ENCODE measurements around the gene BLACAT1.

BLACAT1 gene

DNA sequence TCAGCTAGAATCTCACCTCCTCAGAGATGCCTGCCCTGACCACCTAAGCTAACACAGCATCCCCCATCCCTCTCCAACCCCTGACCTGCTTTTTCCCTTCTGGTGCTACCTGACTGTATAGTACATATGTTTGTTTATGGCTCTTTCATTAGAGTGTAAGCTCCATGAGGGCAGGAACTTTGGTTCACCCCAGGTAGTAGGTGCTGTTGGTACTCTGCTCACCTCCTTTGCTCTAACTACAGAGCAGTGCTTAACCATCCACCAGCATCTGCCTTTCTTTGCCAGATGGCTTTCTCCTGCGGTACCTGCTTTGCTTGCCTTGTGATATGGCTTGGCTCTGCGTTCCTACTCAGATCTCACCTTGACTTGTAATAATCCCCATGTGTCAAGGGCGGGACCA is 18.7 kb upstream of the BLACAT1 start:
- CTCF ChIA-PET: interaction anchor here (1.6 to 4.8 kb wide), 4 partner anchors 13 to 79 kb away, joined by 5 to 66 read pairs (median 10); no protein-coding TSS in a partner anchor
- DNase-seq (ENCODE audit: low read depth, low spot score): no peak
- TF ChIP-seq CTCF (IDR thresholded peaks at IDR 0.05; ENCODE audit: insufficient read depth, low read length, missing control alignments): no peak
- POLR2A ChIA-PET: no interaction called here
- H3K4me3 ChIP-seq (ENCODE audit: low read depth, low read length): no peak overlapping the region

DNA sequence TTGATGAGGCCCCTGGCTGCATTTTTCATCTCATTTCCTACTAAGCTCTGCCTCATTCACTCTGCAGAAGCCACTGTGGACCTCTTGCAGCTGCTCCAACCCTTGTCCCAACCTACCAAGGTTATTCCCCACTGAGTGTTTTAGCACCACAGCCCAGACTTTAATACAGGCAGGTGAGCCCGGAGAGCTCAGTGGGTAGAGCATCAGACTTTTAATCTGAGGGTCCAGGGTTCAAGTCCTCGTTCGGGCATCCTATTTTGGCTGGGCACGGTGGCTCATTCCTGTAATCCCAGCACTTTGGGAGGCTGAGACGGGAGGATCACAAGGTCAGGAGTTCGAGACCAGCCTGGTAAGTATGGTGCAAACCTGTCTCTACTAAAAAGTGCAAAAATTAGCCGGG is 18.1 kb upstream of the BLACAT1 start:
- no peak for DNase-seq (ENCODE audit: low read depth, low spot score)
- no peak for TF ChIP-seq CTCF (IDR thresholded peaks at IDR 0.05; ENCODE audit: insufficient read depth, low read length, missing control alignments)
- H3K4me3 ChIP-seq (ENCODE audit: low read depth, low read length): no peak overlapping the region
- CTCF ChIA-PET: interaction anchor here (2.8 to 4.8 kb wide), 2 partner anchors 13 to 50 kb away, joined by 12 to 66 read pairs; no protein-coding TSS in a partner anchor
- POLR2A ChIA-PET: no interaction called here

DNA sequence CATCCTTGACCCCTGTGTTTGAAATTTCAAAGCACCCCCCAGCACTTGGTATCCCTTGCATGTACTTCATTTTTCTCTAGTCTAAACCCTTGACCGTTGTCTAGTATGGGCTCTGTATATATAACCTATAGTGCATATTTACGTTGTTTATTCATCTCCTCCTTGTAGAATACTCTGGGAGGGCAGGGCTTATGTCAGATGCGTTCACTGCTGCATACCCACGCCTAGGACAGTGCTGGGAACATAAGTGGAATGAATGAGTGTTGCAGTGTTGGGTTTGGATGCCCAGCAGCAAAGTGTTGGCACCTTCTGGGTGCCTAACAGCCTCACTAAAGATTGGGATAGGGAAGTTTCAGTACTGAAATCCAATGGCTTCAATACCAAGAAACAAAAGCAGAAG is 17.6 kb upstream of the BLACAT1 start:
- no peak for TF ChIP-seq CTCF (IDR thresholded peaks at IDR 0.05; ENCODE audit: insufficient read depth, low read length, missing control alignments)
- no peak for DNase-seq (ENCODE audit: low read depth, low spot score)
- POLR2A ChIA-PET: no interaction called here
- CTCF ChIA-PET: interaction anchor here (2.8 to 4.8 kb wide), 2 partner anchors 14 to 51 kb away, joined by 12 to 66 read pairs; no protein-coding TSS in a partner anchor
- H3K4me3 ChIP-seq (ENCODE audit: low read depth, low read length): no peak overlapping the region

DNA sequence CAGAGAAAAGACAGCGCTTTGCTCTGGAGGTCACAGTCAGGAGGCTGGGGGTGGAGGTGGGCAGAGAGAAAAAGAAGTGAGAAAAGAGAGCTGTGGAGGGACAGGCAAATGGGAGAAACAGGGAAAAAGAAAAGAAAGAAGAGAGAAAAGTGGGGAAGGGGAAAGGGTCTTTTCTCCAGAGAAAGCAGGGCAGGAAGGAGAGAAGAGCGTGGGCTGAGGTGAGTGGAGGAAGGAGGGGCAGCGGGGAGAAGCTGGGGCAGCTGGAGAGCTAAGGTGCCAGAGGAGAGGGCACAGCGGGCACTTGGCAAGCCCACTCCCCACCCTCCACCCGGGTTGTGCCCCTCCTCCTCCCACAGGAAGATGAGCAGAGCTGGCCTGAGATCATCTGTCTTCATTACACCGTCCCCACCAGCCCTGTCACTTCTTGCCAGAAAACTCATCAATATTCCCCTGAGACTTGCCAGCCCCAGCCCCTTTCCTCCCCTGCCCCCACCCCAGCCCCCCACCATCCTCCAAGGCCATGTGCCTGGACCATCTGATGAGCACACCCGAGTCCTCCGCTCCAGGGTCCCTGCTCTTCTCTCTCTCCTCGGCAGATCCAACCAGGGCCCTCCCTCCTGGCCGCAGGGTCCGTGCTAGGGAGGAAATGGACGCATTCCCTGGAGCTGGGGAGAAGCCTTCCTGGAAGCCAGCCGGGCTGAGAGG is 17.0 kb upstream of the BLACAT1 start:
- DNase-seq (ENCODE audit: low read depth, low spot score): no peak
- POLR2A ChIA-PET: no interaction called here
- no peak for TF ChIP-seq CTCF (IDR thresholded peaks at IDR 0.05; ENCODE audit: insufficient read depth, low read length, missing control alignments)
- CTCF ChIA-PET: interaction anchor here (2.8 to 4.8 kb wide), 2 partner anchors 14 to 51 kb away, joined by 12 to 66 read pairs; no protein-coding TSS in a partner anchor
- no peak overlapping the region for H3K4me3 ChIP-seq (ENCODE audit: low read depth, low read length)

DNA sequence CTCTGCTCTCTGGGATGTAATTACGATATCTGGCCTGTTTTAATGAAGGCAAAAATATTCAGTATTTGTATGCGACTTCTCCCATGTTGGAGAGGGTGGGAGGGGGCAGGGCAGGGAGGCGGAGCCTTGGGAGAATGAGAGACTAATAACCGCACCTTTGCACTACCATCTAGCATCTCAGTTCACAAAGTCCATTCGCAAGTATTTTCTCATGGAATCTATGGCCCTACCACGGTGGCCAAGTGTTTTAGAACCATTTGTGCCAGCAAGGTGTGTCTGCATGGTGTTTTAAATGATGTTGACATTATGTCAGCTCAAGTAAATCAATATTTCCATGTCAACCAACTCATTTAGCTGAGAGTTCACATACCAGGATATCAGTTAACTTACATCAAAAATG is 14.3 kb upstream of the BLACAT1 start:
- H3K4me3 ChIP-seq (ENCODE audit: low read depth, low read length): no peak overlapping the region
- POLR2A ChIA-PET: interaction anchor here (0.6 kb wide), 1 partner anchor 10 kb away, joined by 3 read pairs; no protein-coding TSS in a partner anchor
- no peak for DNase-seq (ENCODE audit: low read depth, low spot score)
- CTCF ChIA-PET: interaction anchor here (1.2 to 1.4 kb wide), 2 partner anchors 15 to 17 kb away, joined by 3 to 4 read pairs; no protein-coding TSS in a partner anchor
- TF ChIP-seq CTCF (IDR thresholded peaks at IDR 0.05; ENCODE audit: insufficient read depth, low read length, missing control alignments): no peak

GRCh38 chr1:205466595-205467220 is 10.9 kb upstream of the BLACAT1 start:
- CTCF ChIA-PET: interaction anchor here (1.0 to 1.8 kb wide), 4 partner anchors 17 to 112 kb away, joined by 4 to 9 read pairs (median 4); no protein-coding TSS in a partner anchor
- no peak for DNase-seq (ENCODE audit: low read depth, low spot score)
- H3K4me3 ChIP-seq (ENCODE audit: low read depth, low read length): no peak overlapping the region
- POLR2A ChIA-PET: no interaction called here
- no peak for TF ChIP-seq CTCF (IDR thresholded peaks at IDR 0.05; ENCODE audit: insufficient read depth, low read length, missing control alignments)

Measured in AG04449 (cell line).